GM20000 (cell line): ENCODE data around the gene MYH14.

Experiments used
- DNase-seq: peaks from one replicate; pipeline ENCODE4 v3.0.0; 2012; ENCODE audit warnings: low spot score
- TF ChIP-seq, protein P1 (sequence below): IDR thresholded peaks from 2 replicates; pipeline ENCODE4 v1.5.1; 2012; ENCODE audit warnings: mild to moderate bottlenecking, control low read depth; ENCODE audit errors: extremely low read depth, missing control alignments

Gene MYH14

DNA sequence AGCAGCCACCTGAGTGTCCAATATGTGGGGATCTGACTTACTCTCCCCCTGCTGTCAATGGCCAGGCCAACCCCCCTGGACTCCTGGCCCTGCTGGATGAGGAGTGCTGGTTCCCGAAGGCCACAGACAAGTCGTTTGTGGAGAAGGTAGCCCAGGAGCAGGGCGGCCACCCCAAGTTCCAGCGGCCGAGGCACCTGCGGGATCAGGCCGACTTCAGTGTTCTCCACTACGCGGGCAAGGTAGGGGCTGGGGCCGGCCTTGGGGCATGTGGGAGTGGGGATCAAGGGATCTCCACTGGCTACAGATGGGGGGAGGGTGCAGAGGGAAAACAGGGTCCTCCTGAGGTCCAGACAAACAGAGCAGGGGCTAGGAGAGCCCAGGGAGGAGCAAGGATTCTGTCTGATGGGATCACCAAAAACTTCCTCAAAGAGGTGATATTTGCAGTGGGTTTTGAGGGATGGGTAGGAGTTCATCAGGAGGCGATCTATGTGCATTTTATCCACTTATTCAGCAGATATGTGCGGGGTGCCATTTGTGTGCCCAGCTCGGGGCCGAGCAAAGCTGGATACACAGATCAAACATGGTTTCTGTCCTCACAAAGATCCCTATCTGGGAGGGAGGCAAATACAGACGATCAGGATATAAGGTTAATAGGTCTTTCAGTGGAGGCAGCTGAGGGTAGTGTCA is 47.2 kb downstream of the MYH14 start:
- TF ChIP-seq, protein P1, sequence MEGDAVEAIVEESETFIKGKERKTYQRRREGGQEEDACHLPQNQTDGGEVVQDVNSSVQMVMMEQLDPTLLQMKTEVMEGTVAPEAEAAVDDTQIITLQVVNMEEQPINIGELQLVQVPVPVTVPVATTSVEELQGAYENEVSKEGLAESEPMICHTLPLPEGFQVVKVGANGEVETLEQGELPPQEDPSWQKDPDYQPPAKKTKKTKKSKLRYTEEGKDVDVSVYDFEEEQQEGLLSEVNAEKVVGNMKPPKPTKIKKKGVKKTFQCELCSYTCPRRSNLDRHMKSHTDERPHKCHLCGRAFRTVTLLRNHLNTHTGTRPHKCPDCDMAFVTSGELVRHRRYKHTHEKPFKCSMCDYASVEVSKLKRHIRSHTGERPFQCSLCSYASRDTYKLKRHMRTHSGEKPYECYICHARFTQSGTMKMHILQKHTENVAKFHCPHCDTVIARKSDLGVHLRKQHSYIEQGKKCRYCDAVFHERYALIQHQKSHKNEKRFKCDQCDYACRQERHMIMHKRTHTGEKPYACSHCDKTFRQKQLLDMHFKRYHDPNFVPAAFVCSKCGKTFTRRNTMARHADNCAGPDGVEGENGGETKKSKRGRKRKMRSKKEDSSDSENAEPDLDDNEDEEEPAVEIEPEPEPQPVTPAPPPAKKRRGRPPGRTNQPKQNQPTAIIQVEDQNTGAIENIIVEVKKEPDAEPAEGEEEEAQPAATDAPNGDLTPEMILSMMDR = no peak
- DNase-seq = no peak

DNA sequence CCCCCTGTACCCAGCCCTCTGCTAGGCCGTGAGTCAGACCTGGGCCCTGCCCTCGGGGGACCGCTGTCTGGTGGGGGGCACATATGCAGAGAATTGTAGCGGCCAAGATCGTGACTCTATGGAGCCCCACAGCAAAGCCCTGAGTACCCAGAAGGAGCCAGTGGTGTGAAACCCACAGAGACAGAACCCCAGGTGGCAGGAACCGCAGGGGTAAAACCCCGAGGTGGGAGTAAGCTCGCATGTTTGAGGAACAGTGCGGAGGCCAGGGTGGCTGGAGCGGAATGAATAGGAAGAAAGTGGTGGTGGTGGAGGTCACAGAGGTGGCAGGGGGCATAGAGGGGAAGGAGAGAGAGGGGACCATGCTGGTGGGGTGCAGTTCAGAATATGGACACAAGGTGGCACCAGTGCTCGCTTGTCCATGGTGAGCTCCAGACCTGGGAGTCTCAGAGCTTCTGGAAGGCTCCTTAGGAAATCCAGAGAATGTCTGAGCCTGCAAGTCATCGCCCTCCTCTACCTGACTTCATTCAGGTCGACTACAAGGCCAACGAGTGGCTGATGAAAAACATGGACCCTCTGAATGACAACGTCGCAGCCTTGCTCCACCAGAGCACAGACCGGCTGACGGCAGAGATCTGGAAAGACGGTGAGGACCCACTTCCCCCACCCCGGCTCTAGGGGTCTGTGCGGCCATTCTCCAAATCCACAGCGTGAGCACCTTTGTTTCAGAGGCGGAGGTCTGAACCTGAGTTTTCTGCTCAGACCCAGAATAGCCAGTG is 48.9 kb downstream of the MYH14 start:
- DNase-seq = peak; percentile 51

DNA sequence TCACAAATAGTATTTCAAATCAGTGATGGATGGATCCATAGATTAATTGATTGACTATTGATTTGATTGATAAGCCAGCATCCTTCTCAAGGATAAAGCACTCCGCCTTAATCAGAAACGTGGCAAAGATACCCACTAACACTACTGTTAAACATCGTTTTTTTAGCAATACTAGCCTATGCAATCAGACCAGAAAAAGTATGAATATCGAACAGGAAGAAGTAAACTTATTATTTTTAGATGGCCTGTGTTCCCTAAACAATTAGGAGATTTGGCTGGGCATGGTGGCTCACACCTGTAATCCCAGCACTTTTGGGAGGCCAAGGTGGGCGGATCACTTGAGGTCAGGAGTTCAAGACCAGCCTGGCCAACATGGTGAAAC is 49.5 kb downstream of the MYH14 start:
- no peak for DNase-seq
- TF ChIP-seq, protein P1 = no peak

More for the DNA sequence above, 48.9 kb downstream of the MYH14 start:
- TF ChIP-seq, protein P1 = peak; percentile 31

DNA sequence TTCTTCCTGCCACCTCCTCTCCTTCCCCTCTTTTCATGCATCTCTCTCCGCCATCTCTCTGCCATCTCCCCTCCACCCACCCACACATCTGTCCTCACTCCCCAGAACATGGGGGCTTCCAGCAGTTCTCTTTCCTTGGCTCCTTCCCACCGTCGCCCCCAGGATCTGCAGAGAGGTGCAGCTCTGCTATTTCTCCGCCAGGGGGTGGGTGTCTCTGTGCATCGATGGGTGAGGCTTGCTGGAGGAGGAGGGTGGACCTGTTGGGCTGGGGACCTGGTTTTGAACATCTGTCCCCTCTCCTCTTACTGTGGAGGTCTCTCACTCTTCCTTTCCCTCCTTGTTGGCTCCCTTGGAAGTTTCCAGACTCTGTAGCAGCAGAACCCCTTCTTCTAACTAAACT is 51.7 kb downstream of the MYH14 start:
- TF ChIP-seq, protein P1 = peak; percentile 3
- no peak for DNase-seq

DNA sequence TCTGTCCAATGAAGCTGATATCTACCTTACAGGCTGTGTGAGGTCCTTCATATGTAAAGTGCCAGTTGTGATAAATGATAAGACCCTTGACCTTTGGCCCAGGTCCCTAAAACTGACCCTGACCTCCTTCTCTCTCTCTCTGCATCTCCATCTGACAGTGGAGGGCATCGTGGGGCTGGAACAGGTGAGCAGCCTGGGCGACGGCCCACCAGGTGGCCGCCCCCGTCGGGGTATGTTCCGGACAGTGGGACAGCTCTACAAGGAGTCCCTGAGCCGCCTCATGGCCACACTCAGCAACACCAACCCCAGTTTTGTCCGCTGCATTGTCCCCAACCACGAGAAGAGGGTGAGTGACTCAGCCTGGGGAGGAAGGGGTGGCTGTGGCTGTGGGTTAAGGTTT is 53.7 kb downstream of the MYH14 start:
- DNase-seq = no peak
- TF ChIP-seq, protein P1 = no peak

DNA sequence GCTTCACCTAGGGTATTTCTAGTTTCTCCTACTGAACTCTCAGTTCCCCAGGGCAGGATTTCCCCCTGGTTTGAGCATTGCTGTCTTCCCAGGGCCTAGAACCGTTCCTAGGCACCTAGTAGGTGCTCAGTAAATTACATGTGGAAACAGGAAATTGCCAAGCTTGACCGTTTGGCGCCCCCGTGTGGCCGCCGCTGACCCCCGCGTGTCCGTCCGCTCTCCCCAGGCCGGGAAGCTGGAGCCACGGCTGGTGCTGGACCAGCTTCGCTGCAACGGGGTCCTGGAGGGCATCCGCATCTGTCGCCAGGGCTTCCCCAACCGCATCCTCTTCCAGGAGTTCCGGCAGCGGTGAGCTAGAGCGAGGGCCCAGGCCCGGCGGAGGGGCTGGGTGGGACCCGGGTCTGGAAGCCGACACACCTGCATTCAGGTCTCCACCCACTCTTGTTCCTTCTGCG is 55.5 kb downstream of the MYH14 start:
- DNase-seq = no peak
- TF ChIP-seq, protein P1 = peak; percentile 11

DNA sequence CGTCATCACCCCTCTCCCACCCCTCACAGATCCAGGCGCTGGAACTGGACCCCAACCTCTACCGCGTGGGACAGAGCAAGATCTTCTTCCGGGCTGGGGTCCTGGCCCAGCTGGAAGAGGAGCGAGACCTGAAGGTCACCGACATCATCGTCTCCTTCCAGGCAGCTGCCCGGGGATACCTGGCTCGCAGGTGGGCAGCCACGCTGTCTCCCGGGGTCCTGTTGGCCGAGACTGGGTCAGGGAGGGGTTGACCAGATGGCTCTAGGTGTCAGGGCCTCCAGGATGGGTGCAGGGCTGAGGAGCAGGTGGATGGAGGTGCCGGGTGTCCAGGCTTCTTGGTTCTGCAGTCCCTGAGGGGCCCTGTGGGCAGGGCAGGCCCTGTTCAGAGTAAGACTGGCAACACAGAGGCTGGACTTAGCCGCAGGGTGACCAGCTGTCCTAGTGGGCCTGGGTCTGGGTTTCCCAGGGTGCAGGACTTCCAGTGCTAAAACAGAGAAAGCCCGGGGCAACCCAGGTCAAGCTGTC is 58.1 kb downstream of the MYH14 start:
- TF ChIP-seq, protein P1 = no peak
- DNase-seq = no peak
